Measurements from ENCODE around the gene SNAPC3.

The SNAPC3 gene

DNA sequence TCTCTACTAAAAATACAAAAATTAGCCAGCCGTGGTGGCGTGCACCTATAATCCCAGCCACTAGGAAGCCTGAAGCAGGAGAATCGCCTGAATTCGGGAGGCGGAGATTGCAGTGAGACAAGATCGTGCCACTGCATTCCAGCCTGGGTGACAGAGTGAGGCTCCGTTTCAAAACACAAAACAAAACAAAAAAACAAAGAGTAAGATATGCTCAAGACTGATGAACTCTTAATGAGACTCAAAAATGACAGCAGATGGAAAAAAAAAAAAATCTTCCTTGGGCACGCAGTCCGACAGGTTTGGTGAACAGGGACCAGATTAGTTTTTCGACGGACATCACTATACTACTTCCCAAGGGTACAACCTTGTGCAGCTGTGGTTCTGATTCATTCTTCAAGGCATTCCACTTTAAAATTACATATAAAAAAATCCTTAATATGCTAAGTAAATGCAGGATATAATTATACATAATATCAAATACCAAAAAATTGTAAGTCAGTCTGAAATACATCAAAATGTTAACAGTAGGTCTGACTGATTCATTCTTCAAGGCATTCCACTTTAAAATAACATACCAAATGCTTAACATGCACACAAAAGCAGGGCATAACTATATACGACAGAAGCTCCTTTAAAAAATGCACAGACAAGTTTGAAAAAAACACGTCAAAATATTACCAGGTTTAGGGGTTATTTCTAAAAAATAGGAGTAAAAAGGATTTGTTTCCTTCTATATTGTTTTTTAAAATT, 75.7 kb downstream of the SNAPC3 start:
- no peak for DNase-seq

DNA sequence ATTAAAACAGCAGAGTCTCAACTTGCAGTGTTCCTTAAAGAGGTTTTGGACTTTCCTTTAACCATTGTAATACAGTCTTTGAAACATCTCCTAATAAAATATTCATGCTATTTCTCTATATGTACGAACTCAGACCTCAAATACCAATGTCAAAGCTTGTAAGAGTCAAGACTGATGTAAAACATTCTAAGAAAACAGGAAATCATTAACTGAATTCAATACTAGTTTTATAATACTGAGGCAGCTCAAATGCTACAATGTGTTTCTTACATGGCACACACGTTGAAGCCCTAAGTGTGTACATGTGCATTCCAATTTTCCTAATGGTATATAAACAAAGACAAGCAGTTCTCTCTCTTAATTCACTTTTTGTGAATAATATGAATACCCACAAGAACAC, 76.5 kb downstream of the SNAPC3 start:
- DNase-seq = no peak

DNA sequence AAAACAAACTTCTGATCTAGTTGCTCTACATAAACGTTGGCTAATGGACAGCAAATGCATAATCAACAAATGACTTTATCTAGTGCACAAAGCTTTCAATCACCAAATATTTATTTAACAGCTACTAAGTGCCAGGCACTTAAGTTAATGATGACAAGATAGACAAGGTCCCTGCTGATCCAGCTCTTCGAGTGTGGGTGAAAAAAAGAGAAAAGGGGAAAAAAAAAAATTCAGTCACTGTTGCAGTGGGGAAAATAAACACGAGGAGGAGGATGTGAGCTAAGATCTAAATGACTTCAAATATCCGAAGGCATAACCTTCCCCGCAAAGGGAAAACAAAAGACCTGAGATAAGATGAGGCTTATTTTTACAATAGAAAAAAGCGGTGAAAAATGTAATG, 78.5 kb downstream of the SNAPC3 start:
- no peak for DNase-seq

DNA sequence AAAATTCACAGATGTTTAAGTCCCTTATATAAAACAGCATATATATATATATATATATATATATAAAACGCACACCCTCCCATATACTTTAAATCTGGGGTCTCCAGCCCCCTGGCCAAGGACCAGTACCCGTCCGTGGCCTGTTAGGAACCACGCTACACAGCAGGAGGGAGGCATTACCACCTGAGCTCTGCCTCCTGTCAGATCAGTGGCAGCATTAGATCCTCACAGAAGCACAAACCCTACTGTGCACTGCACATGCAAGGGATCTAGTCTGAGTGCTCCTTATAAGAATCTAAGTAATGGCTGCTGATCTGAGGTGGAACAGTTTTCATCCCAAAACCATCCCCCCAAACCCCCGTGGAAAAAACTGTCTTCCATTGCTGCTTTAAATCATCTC, 79.1 kb downstream of the SNAPC3 start:
- no peak for DNase-seq

DNA sequence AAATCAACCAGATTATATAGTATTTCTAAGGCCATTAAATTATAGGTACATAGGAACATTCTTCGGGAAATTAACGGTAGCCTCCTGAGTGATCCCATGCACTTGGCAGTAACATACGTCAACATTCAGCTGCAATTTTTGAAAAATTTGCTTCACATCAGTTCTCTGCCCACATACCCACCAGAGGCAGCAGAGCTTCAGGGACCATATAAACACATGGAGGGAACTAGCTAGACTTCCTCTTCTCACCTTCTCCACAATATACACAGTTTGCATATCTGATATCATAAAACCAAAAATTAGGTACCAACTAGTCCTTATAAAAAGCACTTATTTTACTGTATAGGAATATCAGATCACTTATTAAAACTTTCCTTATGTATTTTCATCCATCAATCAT, 83.2 kb downstream of the SNAPC3 start:
- DNase-seq = no peak

DNA sequence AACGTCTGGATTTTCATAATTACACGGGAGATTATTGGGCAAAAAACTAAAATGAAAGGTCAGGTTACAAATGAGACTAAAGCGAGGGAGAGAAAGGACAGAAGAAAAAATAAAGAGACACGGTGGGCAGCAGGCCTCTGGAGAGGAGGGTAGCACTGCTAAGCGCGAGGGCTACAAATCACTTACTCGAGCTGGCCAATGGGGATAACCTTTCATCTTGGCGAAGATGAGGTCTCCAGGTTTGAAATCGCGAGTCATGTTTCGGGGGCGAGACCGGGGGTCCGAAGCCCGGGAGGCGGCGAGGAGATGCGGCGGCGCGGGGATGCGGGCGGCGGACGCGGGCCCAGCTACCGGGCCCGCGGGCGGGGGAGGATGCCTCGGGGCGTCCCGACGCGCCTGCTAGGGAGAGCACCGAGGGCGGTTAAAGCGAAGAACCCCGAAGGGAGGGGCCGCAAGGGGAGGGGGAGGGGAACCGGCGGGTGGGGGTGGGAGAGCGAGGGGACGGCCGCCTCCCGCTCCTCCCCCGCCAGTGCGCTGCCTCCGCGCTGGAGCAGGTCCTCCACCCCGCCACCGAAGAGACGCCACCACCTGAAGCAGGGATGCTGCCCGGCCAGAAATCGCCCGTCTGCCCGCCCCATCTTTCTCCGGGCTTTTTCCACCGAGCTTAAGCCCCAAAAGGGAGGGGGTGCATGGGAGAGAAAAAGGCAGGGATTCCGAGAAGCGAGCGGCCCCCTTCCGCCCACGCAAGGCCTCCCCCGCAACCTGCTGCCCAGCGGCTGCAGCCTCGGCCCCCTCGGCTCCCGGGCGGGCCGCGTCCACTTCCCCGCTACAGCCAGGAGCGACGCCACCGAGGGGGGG, 87.5 kb downstream of the SNAPC3 start:
- no peak for DNase-seq

DNA sequence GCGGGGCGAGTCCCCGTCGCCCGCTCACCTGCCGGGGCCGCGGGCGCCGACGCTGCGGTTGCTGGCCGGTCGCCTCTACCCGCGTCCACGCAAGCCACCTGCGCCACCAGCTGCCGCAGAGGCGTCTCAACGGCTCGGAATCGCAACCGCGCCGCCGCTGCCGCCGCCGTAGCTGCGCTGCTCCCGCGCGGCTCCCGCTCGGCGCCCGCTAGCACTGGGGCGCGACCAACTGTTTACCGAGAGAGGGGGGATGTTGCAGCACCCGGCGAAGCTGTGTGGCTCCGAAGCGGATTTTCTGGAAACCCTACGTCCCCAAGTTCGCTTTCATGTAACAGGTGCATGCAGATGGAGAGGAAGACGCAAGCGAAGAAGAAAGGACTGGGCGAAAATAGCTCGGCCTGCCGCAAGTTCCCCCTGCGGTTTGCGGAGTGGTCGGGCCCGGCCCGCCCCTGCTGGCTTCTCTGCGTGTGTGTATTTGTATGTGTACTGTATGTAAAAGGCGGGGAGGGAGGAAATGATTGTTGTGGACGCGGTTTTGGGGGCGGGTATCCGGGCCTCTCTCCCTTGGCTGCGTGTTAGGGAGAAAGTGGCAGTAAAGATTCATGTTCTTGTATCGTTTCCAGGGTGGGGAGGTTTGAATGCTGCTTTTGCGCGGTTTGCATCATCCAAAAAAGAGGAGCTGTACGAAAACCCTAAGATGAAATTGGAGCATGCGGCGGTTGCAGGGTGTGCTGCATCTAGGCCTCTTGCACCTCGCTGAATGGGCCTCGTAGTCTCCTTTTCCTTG, 88.3 kb downstream of the SNAPC3 start, which contains the start of gene PSIP1:
PSIP1 (minus strand) TSS at position 182 of the 787 bp plus-strand sequence. CDS start 782 bp downstream, outside the sequence.
- peak; percentile 56 for DNase-seq

Measured in NCI-H1694 (cell line).